Chondrocyte (in vitro differentiated cells): ENCODE measurements around the gene CRMP1. TPM values are rescaled to one million over a fixed set of nuclear protein-coding genes. Genes with fewer than 3 reads are reported as not detected.

Source experiments
- DNase-seq: peaks from one replicate; pipeline ENCODE4 v3.0.0; 2021; ENCODE audit warnings: mixed read lengths, low spot score
- H3K27ac Mint-ChIP-seq: one replicate; pipeline ENCODE4 v1.8.0; 2021; ENCODE audit warnings: mild to moderate bottlenecking, moderate library complexity, mixed read lengths; ENCODE audit not compliant: unreplicated experiment
- H3K27me3 Mint-ChIP-seq: 2 replicates; pipeline ENCODE4 v1.8.0; 2021; ENCODE audit warnings: low read depth, mixed read lengths
- H3K36me3 Mint-ChIP-seq: 2 replicates; pipeline ENCODE4 v1.8.0; 2021; ENCODE audit warnings: low read depth, mixed read lengths
- H3K4me1 Mint-ChIP-seq: 2 replicates; pipeline ENCODE4 v1.8.0; 2021; ENCODE audit warnings: low read depth, mild to moderate bottlenecking, mixed read lengths
- H3K4me3 Mint-ChIP-seq: one replicate; pipeline ENCODE4 v1.8.0; 2021; ENCODE audit warnings: mild to moderate bottlenecking, moderate library complexity, mixed read lengths; ENCODE audit not compliant: unreplicated experiment
- H3K9me3 Mint-ChIP-seq: 2 replicates; pipeline ENCODE4 v1.8.0; 2021; ENCODE audit warnings: low read depth, mixed read lengths
- total RNA-seq: library from RNA; stranded (reverse); gene quantifications from 3 replicates; pipeline ENCODE4 v1.2.1, GENCODE V29; 2021
- TF ChIP-seq, protein P1 (sequence below): fragments of 200-600 bp; sonication (generic); IDR thresholded peaks from 2 replicates; pipeline ENCODE4 v1.5.0; 2021; ENCODE audit warnings: antibody characterized with exemption, mild to moderate bottlenecking, moderate library complexity

CRMP1 gene
- total RNA-seq, 1 donor from 2014 or later, result 59.5 TPM

DNA sequence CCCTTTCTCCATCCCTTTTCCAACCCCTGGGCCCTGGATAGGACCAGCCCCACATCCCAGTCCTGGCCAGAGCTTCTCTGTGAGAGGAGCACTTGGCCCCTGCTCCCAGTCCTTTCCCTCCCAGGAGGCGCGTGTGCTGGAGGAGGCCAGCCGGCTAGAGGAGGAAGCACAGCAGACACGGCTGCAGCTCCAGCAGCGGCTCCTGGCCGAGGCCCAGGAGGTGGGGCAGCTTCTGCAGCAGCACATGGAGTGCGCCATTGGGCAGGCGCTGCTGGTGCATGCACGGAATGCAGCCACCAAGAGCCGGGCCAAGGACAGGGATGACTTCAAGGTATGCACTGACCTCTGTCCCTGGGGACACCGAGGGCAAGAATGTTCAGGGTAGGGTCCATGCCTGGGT lies 94.4 kb downstream of the CRMP1 start:
- H3K9me3 Mint-ChIP-seq, result no peaks in the 10 kb centered on the region
- TF ChIP-seq, protein P1, sequence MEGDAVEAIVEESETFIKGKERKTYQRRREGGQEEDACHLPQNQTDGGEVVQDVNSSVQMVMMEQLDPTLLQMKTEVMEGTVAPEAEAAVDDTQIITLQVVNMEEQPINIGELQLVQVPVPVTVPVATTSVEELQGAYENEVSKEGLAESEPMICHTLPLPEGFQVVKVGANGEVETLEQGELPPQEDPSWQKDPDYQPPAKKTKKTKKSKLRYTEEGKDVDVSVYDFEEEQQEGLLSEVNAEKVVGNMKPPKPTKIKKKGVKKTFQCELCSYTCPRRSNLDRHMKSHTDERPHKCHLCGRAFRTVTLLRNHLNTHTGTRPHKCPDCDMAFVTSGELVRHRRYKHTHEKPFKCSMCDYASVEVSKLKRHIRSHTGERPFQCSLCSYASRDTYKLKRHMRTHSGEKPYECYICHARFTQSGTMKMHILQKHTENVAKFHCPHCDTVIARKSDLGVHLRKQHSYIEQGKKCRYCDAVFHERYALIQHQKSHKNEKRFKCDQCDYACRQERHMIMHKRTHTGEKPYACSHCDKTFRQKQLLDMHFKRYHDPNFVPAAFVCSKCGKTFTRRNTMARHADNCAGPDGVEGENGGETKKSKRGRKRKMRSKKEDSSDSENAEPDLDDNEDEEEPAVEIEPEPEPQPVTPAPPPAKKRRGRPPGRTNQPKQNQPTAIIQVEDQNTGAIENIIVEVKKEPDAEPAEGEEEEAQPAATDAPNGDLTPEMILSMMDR, result no peak
- H3K36me3 Mint-ChIP-seq, result peaks cover 36% of the 10 kb centered on the region
- H3K27ac Mint-ChIP-seq, result no peak overlapping the region
- DNase-seq, result no peak
- H3K27me3 Mint-ChIP-seq, result no peaks in the 10 kb centered on the region
- no peak overlapping the region for H3K4me3 Mint-ChIP-seq
- H3K4me1 Mint-ChIP-seq, result no peaks in the 10 kb centered on the region

- TF ChIP-seq, protein P1, result no peak
- peaks cover 34% of the 10 kb centered on the region for H3K36me3 Mint-ChIP-seq
- H3K27me3 Mint-ChIP-seq, result no peaks in the 10 kb centered on the region
- no peaks in the 10 kb centered on the region for H3K9me3 Mint-ChIP-seq
- H3K4me3 Mint-ChIP-seq, result no peak overlapping the region
- H3K27ac Mint-ChIP-seq, result no peak overlapping the region
- H3K4me1 Mint-ChIP-seq, result no peaks in the 10 kb centered on the region
- no peak for DNase-seq
These were observed 95.0 kb downstream of the CRMP1 start for GRCh38 chr4:5797866-5798265.

DNA sequence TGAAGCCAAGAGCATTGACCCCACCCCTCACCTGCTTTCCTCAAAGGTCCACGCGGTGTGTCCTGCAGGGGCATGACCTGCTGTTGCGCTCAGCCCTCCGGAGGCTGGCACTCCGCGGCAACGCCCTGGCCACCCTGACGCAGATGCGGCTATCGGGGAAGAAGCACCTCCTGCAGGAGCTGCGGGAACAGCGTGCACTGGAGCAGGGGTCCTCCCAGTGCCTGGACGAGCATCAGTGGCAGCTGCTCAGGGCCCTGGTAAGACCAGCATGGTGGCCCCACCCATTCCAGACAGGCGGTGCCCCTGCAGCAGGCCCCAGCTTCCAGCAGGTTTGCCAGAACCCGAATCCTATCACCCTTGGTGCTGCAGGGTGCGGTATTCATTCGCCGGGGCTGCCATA lies 95.9 kb downstream of the CRMP1 start:
- Mint-ChIP-seq H3K36me3 (peaks cover 34% of the 10 kb centered on the region), H3K9me3 (no peaks in the 10 kb centered on the region), H3K4me3 (no peak overlapping the region), H3K27ac (no peak overlapping the region), H3K4me1 (no peaks in the 10 kb centered on the region), H3K27me3 (no peaks in the 10 kb centered on the region)
- peak; percentile 89 for DNase-seq
- TF ChIP-seq, protein P1, result no peak

DNA sequence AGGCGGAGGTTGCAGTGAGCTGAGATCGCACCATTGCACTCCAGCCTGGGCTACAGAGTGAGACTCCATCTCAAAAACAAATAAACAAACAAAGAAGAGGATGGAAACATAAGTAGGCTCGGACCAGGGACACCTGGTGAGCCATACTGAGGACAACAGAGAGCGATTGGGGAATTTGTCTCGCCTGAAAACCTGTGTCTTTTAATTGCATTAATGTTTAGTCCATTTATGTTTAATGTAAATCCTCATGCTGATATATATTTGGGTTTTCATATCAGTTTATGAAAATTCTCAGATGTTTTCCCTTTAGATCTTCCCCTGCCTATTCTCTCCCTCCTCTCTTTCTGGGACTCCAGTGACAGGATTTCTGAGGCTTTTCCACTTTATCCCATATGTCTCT lies 97.3 kb downstream of the CRMP1 start:
- no peak for DNase-seq
- Mint-ChIP-seq H3K4me1 (no peaks in the 10 kb centered on the region), H3K4me3 (no peak overlapping the region), H3K36me3 (peaks cover 34% of the 10 kb centered on the region), H3K9me3 (no peaks in the 10 kb centered on the region), H3K27me3 (no peaks in the 10 kb centered on the region), H3K27ac (no peak overlapping the region)
- TF ChIP-seq, protein P1, result no peak

- H3K4me3 Mint-ChIP-seq, result no peak overlapping the region
- TF ChIP-seq, protein P1, result no peak
- peak; percentile 85 for DNase-seq
- no peaks in the 10 kb centered on the region for H3K27me3 Mint-ChIP-seq
- no peak overlapping the region for H3K27ac Mint-ChIP-seq
- no peaks in the 10 kb centered on the region for H3K4me1 Mint-ChIP-seq
- peaks cover 34% of the 10 kb centered on the region for H3K36me3 Mint-ChIP-seq
- H3K9me3 Mint-ChIP-seq, result no peaks in the 10 kb centered on the region
These were observed 99.4 kb downstream of the CRMP1 start for GRCh38 chr4:5793514-5793913.
